H1 (cell line): ENCODE results near the gene UNC93A. TPM values are rescaled to one million over a fixed set of nuclear protein-coding genes. Genes with fewer than 3 reads are reported as not detected.
A peak's percentile ranks its signal among the peaks of the same experiment; 100 is the strongest.

ENCODE experiments used
- EZH2 ChIP-seq: fragments of 200-600 bp; sonication (generic); IDR thresholded peaks from 2 replicates; pipeline ENCODE4 v1.7.1; 2012; ENCODE audit warnings: low read depth, mild to moderate bottlenecking, moderate library complexity, low read length, inconsistent platforms; ENCODE audit not compliant: severe bottlenecking
- NRF1 ChIP-seq: IDR thresholded peaks from 2 replicates; pipeline ENCODE4 v1.6.1; 2011; ENCODE audit warnings: mild to moderate bottlenecking, low read depth, low read length, improper control_type of control experiment
- SRF ChIP-seq: IDR thresholded peaks from 2 replicates; pipeline ENCODE4 v1.6.1; 2011; ENCODE audit warnings: mild to moderate bottlenecking, low read depth, low read length, moderate library complexity
- polyA plus RNA-seq, 7 experiments: library from polyadenylated mRNA; depleted of rRNA in 3 of 7; stranded (reverse) in 5 of 7; unstranded in 2 of 7; fragments of >200 nt in 5 of 7; fragments of 200-250 nt in 2 of 7; gene quantifications; 1 replicate in 5 of 7; 2 replicates in 1 of 7; 4 replicates in 1 of 7; pipeline versions ENCODE4 v1.2.1 to v1.2.3, GENCODE V29; 2011 to 2013; ENCODE audit warnings: missing spikeins in 2 of 7, mixed read lengths in 2 of 7
- total RNA-seq: library from RNA; stranded (reverse); fragmentation: NEBNext Ultra II Directional; extraction: Animal tissue kit (Norgen Biotek cat#: 25700); gene quantifications from 2 replicates; pipeline ENCODE4 v1.2.1, GENCODE V29; 2021
- TF ChIP-seq, protein P1 (sequence below): IDR thresholded peaks from 2 replicates; pipeline ENCODE4 v1.6.1; 2012; ENCODE audit warnings: inconsistent platforms
- TF ChIP-seq, protein P2 (sequence below): IDR thresholded peaks from 2 replicates; pipeline ENCODE4 v1.6.1; 2012; ENCODE audit warnings: inconsistent platforms

UNC93A gene
- total and polyA plus RNA-seq, 2 of the 8 experiments (the other 6 are each of a cell fraction or from before 2014, with no cell fraction given): 0.39 TPM; not detected in 1

DNA sequence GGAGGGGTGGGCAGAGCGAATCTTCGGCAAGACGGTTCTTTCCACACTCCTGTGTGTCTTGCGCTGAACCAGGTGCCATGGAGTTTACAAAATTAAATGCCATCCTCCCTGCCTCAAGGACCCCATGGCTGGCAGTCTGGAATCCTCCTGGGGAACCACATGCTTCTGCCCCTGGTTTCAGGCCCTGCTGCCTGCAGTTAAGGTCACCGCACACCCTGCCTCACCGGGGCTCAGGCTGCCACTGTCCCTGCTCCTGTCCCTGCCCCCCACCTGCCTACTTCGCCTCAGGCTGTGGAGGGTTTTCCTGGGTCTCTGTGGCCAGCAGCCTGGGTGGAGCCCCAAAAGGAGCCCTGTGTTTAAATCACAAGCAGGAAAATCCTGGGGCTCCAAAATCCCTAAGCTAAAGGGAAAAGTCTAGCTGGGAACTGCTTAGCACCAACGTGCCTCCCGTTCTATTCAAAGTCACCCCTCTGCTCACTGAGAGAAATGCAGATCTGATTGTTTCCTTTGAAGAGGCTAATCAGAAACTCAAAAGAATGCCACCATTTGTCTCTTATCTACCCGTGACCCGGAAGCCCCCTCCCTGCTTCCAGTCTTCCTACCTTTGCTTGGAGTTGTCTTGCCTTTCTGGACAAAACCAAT lies 23.2 kb downstream of the UNC93A start (continued):
- TF ChIP-seq EZH2: no peak
- TF ChIP-seq SRF: no peak
- TF ChIP-seq, protein P1, sequence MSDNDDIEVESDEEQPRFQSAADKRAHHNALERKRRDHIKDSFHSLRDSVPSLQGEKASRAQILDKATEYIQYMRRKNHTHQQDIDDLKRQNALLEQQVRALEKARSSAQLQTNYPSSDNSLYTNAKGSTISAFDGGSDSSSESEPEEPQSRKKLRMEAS: peak; percentile 45; the same call in 1 of the 2 replicates
- TF ChIP-seq, protein P2, sequence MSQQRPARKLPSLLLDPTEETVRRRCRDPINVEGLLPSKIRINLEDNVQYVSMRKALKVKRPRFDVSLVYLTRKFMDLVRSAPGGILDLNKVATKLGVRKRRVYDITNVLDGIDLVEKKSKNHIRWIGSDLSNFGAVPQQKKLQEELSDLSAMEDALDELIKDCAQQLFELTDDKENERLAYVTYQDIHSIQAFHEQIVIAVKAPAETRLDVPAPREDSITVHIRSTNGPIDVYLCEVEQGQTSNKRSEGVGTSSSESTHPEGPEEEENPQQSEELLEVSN: peak; percentile 47
- no peak for TF ChIP-seq NRF1
